Amniotic stem cell (primary cell): ENCODE measurements around the gene MOK.
A peak's percentile ranks its signal among the peaks of the same experiment; 100 is the strongest.
"Not testable (repeated sequence)": the region's sequence is repeated elsewhere in the genome, so short reads cannot be mapped to it uniquely, and the experiment has no call there.

Source experiments
- DNase-seq: peaks from one replicate; lab custom pipeline; 2025; lab: John Stamatoyannopoulos, UW

The MOK gene

GRCh38 chr14:102248121-102248520 lies 56.8 kb downstream of the MOK start:
- DNase-seq, result no peak

GRCh38 chr14:102246071-102246470 lies 58.9 kb downstream of the MOK start:
- DNase-seq, result no peak

GRCh38 chr14:102243795-102244194 lies 61.2 kb downstream of the MOK start:
- DNase-seq, result not testable (repeated sequence)

GRCh38 chr14:102241147-102241546 lies 63.8 kb downstream of the MOK start:
- DNase-seq, result no peak

GRCh38 chr14:102240481-102240880 lies 64.5 kb downstream of the MOK start:
- DNase-seq, result not testable (repeated sequence)

GRCh38 chr14:102239231-102239630 lies 65.7 kb downstream of the MOK start:
- no peak for DNase-seq

- no peak for DNase-seq
Measured at GRCh38 chr14:102238766-102239165, 66.2 kb downstream of the MOK start.

- peak; percentile 7 for DNase-seq
Measured at GRCh38 chr14:102238131-102238530, 66.8 kb downstream of the MOK start.

- no peak for DNase-seq
Measured at GRCh38 chr14:102236026-102236425, 68.9 kb downstream of the MOK start.

GRCh38 chr14:102235275-102235897 lies 69.6 kb downstream of the MOK start:
- peak; percentile 71 for DNase-seq

GRCh38 chr14:102234331-102235264 lies 70.4 kb downstream of the MOK start:
- no peak for DNase-seq

- DNase-seq, result no peak
Measured at GRCh38 chr14:102233081-102233480, 71.9 kb downstream of the MOK start.

- DNase-seq, result no peak
Measured at GRCh38 chr14:102232348-102232625, 72.7 kb downstream of the MOK start.

GRCh38 chr14:102231476-102232347 lies 73.3 kb downstream of the MOK start:
- no peak for DNase-seq

GRCh38 chr14:102230481-102231210 lies 74.3 kb downstream of the MOK start:
- no peak for DNase-seq

- no peak for DNase-seq
Measured at GRCh38 chr14:102229739-102230092, 75.2 kb downstream of the MOK start.

GRCh38 chr14:102229071-102229738 lies 75.8 kb downstream of the MOK start:
- no peak for DNase-seq

GRCh38 chr14:102227184-102227964 lies 77.6 kb downstream of the MOK start:
- no peak for DNase-seq

- no peak for DNase-seq
Measured at GRCh38 chr14:102226356-102227125, 78.4 kb downstream of the MOK start.

- DNase-seq, result no peak
Measured at GRCh38 chr14:102225936-102226335, 79.0 kb downstream of the MOK start.
